ACC112 (cell line): ENCODE data around the gene CCL14.

Source experiments
- H2AFZ ChIP-seq: fragments of 200-600 bp; sonication (generic); one replicate; pipeline ENCODE4 v1.6.0; 2017; ENCODE audit warnings: antibody characterized with exemption, low read length; ENCODE audit not compliant: unreplicated experiment
- H3K27ac ChIP-seq: fragments of 200-600 bp; sonication (generic); 2 replicates; pipeline ENCODE4 v1.5.1; 2014; ENCODE audit warnings: low read depth, mild to moderate bottlenecking, antibody characterized with exemption, low read length, moderate library complexity
- H3K27me3 ChIP-seq: fragments of 200-600 bp; sonication (generic); 2 replicates; pipeline ENCODE4 v1.6.1; 2014; ENCODE audit warnings: mild to moderate bottlenecking, antibody characterized with exemption, low read length, moderate library complexity, mixed read lengths; ENCODE audit not compliant: insufficient read depth
- H3K36me3 ChIP-seq: fragments of 200-600 bp; sonication (generic); 2 replicates; pipeline ENCODE4 v1.6.1; 2016; ENCODE audit warnings: mild to moderate bottlenecking, antibody characterized with exemption, low read length, moderate library complexity, mixed read lengths; ENCODE audit not compliant: insufficient read depth
- H3K4me1 ChIP-seq: fragments of 200-600 bp; sonication (generic); one replicate; pipeline ENCODE4 v1.6.1; 2016; ENCODE audit warnings: low read length, mixed read lengths; ENCODE audit not compliant: insufficient read depth, unreplicated experiment, control insufficient read depth
- H3K4me3 ChIP-seq: fragments of 200-600 bp; sonication (generic); 2 replicates; pipeline ENCODE4 v1.5.1; 2014; ENCODE audit warnings: mild to moderate bottlenecking, low read depth, low read length
- H3K79me2 ChIP-seq: fragments of 200-600 bp; sonication (generic); one replicate; pipeline ENCODE4 v1.6.0; 2016; ENCODE audit warnings: low read length; ENCODE audit not compliant: control insufficient read depth, unreplicated experiment, insufficient read depth

The CCL14 gene

DNA sequence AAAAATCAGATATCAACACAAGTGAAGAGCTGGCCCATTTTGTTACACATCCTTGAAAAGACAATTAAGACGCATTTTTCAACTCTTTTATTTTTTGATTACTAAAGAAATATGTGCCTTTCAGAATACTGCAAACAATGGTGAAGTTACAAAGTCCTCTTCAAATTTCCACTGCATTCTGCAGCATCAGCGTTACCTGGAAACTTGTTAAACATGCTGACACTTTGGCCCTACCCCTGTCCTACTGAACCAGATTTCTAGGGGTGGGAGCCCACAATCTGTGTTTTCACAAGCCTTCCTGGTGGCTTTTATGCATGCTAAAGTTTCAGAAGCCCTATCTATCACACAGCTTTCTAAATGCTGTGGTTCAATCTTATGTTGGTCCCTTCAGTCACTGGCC is 4.5 kb upstream of the CCL14 start:
- no peaks in the 10 kb centered on the region for H3K36me3 ChIP-seq
- no peak overlapping the region for H2AFZ ChIP-seq
- H3K4me3 ChIP-seq = no peak overlapping the region
- no peak overlapping the region for H3K27ac ChIP-seq
- peaks cover 46% of the 10 kb centered on the region for H3K27me3 ChIP-seq
- no peaks in the 10 kb centered on the region for H3K79me2 ChIP-seq
- no peaks in the 10 kb centered on the region for H3K4me1 ChIP-seq

DNA sequence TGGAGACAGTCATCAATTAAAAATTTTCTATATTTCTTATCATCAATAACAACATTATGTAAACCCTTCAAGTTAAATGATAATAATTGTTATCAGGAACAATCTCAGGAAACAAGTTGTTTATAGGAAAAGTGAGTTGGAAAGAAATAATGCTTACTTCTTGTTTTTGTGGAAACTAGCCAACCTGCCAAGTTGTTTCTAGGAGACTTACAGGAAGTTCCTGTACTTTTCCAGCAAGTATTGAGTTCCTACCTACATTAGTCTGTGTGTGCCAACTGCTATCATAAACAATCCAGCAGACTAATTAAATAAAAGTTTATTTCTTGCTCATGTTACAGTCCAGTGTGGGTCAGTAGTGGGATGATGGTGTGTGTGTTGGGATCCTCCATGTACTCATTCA is 1.6 kb upstream of the CCL14 start:
- H3K36me3 ChIP-seq = no peaks in the 10 kb centered on the region
- no peaks in the 10 kb centered on the region for H3K79me2 ChIP-seq
- H3K27ac ChIP-seq = no peak overlapping the region
- H3K27me3 ChIP-seq = peaks cover 38% of the 10 kb centered on the region; the same call in 1 of the 2 replicates
- H3K4me3 ChIP-seq = no peak overlapping the region
- no peaks in the 10 kb centered on the region for H3K4me1 ChIP-seq
- no peak overlapping the region for H2AFZ ChIP-seq

DNA sequence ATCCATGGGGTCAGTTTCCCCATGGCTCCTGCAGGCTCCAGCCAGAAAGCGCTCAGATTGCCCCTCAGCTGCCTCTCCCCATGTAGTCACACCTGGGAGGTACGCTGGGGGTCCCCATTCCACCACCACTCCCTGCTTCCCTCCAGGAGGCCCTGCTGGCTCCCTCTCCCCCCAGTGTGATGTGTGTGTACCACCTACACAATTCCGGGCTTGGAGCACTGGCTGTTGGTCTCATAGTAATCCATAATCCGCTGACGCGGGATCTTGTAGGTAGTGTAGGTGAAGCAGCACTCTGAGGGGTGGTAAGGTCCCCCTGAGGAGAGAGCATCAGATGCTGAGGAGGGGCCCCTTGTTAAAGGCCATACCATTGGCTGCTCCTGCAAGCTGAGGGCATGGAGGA is 2.4 kb downstream of the CCL14 start:
- Histone ChIP-seq H3K27ac (no peak overlapping the region), H2AFZ (no peak overlapping the region), H3K36me3 (no peaks in the 10 kb centered on the region), H3K27me3 (peaks cover 32% of the 10 kb centered on the region), H3K4me1 (no peaks in the 10 kb centered on the region), H3K79me2 (no peaks in the 10 kb centered on the region), H3K4me3 (no peak overlapping the region)

DNA sequence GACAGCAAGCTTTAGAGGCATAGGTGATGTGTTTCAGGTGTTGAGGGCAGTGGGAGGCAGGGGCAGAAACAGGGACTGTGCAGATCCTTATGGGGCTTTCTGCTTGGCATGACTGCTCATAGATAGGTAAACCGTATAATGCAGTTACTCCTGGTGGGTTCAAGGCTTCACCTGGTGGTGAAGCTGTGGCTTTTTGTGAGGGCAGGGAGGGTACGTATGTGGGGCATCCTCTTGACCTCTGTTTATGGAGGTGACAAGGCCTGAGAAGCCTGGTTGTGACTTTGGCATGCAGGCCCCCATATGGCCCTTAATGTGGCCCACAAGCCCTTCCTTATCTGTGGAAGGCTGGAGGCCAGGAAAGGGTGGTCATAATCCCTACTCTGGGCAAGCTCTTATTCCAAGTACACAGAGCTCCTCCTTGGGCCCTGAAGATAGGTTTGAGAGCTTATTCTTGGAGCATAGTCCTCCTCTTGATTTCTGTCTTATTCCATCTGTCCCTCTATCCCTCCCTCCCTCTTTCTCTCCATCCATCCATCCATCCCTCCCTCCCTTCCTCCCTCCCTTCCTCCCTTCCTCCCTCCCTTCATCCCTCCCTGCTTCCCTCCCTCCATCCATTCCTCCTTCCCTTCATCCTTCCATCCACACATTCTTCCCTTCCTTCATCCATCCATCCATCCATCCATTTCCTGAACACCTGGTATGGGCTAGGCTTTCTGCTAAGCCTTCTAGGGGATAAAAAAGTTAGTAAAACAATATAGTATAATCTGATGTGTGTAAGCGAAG is 3.9 kb downstream of the CCL14 start:
- H3K36me3 ChIP-seq = no peaks in the 10 kb centered on the region
- H3K27ac ChIP-seq = no peak overlapping the region
- no peak overlapping the region for H3K4me3 ChIP-seq
- H3K4me1 ChIP-seq = no peaks in the 10 kb centered on the region
- peaks cover 32% of the 10 kb centered on the region for H3K27me3 ChIP-seq
- no peak overlapping the region for H2AFZ ChIP-seq
- no peaks in the 10 kb centered on the region for H3K79me2 ChIP-seq

DNA sequence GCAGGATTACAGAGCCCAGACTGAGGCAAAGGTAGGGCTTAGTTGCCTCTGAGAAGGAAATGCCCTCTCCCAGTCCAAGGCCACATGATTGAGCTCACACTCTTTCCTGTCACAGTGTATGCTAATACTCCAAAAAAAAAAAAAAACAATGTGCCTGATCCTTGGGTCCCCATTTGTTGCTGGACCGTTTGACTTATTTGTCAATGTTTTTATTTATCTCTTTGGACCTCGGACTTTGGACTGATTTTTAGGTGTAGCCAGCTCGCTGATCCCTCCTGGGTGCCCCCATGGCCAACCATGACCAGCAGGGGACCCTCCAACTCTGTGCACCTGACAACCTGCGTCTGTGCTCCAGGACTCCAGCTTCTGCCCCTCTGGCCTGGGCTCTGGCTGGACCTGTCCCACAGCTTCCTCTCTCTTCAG is 4.6 kb downstream of the CCL14 start:
- Histone ChIP-seq H3K36me3 (no peaks in the 10 kb centered on the region), H3K4me3 (no peak overlapping the region), H2AFZ (no peak overlapping the region), H3K27ac (no peak overlapping the region), H3K4me1 (no peaks in the 10 kb centered on the region), H3K27me3 (peaks cover 28% of the 10 kb centered on the region), H3K79me2 (no peaks in the 10 kb centered on the region)

- no peaks in the 10 kb centered on the region for H3K4me1 ChIP-seq
- no peak within 1 kb of the TSS for H2AFZ ChIP-seq
- H3K4me3 ChIP-seq = no peak within 1 kb of the TSS
- no peaks in the 10 kb centered on the region for H3K79me2 ChIP-seq
- peaks cover 22% of the 10 kb centered on the region for H3K27me3 ChIP-seq
- no peaks in the 10 kb centered on the region for H3K36me3 ChIP-seq
- H3K27ac ChIP-seq = no peak within 1 kb of the TSS
Observed at GRCh38 chr17:35981246-35981645, 5.3 kb downstream of the CCL14 start, which contains the start of gene CCL16. Gene CCL16 (minus strand): TSS chr17:35981497. CDS start chr17:35981420, 77 bp downstream.

DNA sequence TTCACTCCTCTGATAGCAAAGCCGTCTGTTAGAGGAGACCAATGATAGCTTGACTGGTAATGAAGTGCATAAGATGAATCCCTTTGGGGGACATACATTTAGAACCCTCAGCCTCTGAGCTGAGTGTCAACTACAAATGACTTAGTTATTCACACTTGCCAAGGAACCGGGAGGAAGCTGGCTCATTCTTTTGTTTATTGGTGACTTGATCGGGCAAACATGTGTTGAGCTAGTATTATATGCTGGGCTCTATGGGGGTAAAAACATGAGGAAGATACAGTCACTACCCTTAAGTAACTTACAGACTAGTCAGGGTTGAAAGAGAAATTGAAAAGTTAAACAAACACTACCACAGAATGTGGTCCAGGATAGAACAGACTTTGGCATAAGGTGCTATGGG is 8.2 kb downstream of the CCL14 start:
- no peaks in the 10 kb centered on the region for H3K36me3 ChIP-seq
- no peak overlapping the region for H3K4me3 ChIP-seq
- H3K27ac ChIP-seq = no peak overlapping the region
- peaks cover 8% of the 10 kb centered on the region for H3K4me1 ChIP-seq
- H2AFZ ChIP-seq = no peak overlapping the region
- no peaks in the 10 kb centered on the region for H3K79me2 ChIP-seq
- peaks cover 9% of the 10 kb centered on the region for H3K27me3 ChIP-seq

DNA sequence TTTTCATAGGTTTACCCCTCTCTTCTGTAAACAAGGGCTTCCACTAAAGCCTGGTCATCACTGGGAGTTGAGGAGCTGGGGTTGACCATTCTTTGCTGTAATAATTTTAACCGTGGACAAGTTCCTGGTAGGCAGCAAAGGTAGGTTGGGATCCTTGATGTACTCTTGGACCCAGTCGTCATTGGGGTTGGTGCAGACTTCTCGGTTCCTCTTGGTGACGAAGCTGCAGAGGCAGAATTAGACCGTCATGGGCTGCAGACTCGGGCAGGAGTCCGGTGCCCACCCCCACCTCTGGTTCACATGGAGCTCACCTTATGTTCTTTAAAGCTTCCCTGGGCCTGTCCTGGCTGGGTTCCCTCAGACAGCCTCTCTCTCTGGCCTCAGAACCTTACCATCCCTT is 9.0 kb downstream of the CCL14 start:
- H3K27ac ChIP-seq = no peak overlapping the region
- H3K36me3 ChIP-seq = no peaks in the 10 kb centered on the region
- no peak overlapping the region for H2AFZ ChIP-seq
- H3K4me3 ChIP-seq = no peak overlapping the region
- H3K27me3 ChIP-seq = peaks cover 7% of the 10 kb centered on the region; the same call in 1 of the 2 replicates
- no peaks in the 10 kb centered on the region for H3K79me2 ChIP-seq
- H3K4me1 ChIP-seq = peaks cover 13% of the 10 kb centered on the region

DNA sequence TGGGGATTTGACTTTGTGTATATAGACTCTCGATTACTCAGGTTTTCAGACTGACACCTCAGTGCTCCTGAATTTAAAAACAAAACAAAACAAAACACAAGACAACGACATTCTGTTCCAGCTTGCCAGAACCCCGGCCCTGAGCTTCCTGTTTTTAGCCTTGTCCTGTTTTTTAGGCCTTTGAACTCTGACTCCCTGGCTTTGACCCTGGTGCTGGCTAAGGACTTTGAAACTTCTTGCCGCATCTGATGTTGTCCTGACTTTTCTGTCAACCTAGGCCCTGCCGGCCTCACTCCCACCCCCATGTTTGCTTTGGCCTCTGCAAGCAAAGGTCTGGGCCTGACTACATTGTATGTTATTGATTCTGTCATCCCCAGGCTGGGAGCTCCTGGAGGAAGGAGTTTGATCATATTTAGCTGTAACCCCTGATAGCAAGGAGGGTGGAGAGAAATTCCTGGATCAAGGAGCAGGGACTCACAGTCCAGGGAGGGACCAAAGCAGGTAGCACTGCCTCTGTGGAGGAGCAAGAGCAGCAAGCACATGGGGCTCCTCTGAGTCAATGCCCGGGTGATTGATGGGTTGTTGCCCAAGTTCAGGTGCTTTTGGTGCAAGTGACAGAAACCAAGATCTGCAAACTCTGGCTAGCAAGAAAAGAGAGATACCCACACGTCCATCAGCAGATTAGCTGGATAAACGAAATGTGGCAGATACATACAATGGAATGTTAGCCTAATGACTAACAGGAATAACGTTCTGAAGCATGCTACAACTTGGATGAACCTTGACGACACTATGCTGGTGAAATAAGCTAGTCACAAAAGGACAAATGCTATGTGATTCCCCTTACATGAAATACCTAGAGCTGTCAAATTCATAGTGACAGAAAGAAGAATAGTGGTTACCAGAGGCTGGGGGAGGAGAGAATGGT is 12.9 kb downstream of the CCL14 start:
- H3K27ac ChIP-seq = peak overlapping the region; percentile 11
- no peaks in the 10 kb centered on the region for H3K27me3 ChIP-seq
- H3K36me3 ChIP-seq = no peaks in the 10 kb centered on the region
- peaks cover 13% of the 10 kb centered on the region for H3K4me1 ChIP-seq
- peak overlapping the region; percentile 90 for H2AFZ ChIP-seq
- no peaks in the 10 kb centered on the region for H3K79me2 ChIP-seq
- no peak overlapping the region for H3K4me3 ChIP-seq

GRCh38 chr17:35972945-35973332 is 13.6 kb downstream of the CCL14 start:
- Histone ChIP-seq H3K4me1 (peaks cover 13% of the 10 kb centered on the region), H3K36me3 (no peaks in the 10 kb centered on the region), H3K27me3 (no peaks in the 10 kb centered on the region), H2AFZ (peak overlapping the region; percentile 90), H3K4me3 (no peak overlapping the region), H3K79me2 (no peaks in the 10 kb centered on the region), H3K27ac (peak overlapping the region; percentile 11)
